22Rv1 (cell line): ENCODE measurements around the gene ANKH.
"Not testable (repeated sequence)": the region's sequence is repeated elsewhere in the genome, so short reads cannot be mapped to it uniquely, and the experiment has no call there.

Experiments used
- H3K27ac ChIP-seq: fragments of 450-650 bp; 2 replicates; pipeline ENCODE4 v1.5.1; 2017
- CTCF ChIP-seq: fragments of 450-650 bp; IDR thresholded peaks from 2 replicates; pipeline ENCODE4 v1.5.1; 2017; ENCODE audit warnings: mild to moderate bottlenecking
- ZFX ChIP-seq: fragments of 450-650 bp; IDR thresholded peaks from 2 replicates; pipeline ENCODE4 v1.6.1; 2017; ENCODE audit warnings: antibody characterized with exemption, borderline replicate concordance

The ANKH gene

DNA sequence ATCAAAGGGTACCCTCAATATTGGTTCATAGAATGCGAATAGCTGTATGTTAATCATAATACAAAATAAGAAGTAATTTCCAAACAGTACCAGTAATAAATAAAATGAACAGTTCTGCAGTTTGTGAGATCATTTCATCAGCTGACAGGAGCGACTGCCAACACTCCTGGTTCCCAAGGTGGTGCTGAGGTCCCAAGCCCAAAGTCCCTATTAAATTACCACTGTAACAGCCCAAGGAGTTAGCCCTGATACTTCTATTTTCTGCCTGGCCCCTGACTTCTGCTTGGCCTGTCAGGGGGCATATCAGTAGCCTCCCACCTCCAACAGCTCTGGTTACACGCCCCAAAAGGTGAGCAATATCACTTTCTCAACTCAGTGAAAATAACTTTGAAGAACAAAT is 47.1 kb downstream of the ANKH start:
- no peak overlapping the region for H3K27ac ChIP-seq
- TF ChIP-seq CTCF (no peak), ZFX (no peak)

- TF ChIP-seq ZFX (no peak), CTCF (no peak)
- no peak overlapping the region for H3K27ac ChIP-seq
These were observed 50.3 kb downstream of the ANKH start for GRCh38 chr5:14821100-14821845.

DNA sequence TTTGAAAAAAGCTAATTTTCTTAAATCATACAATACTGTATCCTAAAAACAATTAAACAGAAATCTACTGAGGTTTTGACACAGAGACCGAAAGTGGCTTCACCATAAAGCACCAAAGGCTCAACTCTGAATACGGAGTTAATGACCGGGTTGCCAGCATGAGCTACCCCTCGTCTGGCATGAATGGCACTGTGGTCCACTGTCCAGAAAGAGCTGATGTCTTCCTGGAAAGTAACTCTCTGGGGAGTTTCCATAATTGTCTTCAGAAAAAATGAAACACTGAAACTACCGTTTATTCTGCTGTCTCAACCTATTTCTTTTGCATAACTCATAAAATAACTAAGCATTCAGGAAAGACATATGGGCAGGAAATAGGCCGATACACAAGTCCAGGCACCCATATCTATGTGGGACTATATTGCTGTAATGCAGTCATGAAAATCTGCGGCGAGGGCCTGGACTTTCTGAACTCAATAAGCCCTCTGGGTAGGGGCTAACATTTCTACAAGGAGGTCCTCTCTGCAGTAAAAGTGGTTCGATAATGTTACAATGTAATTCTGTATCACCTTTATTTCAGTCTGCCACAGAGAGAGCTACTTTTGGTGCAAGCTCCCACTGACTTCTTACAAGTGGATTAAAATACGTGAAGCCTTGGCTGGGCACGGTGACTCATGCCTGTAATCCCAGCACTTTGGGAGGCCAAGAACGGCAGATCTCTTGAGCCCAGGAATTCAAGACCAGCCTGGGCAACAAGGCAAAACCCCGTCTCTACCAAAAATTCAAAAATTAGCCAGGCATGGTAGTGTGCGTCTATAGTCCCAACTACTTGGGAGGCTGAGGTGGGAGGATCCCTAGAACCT is 52.4 kb downstream of the ANKH start:
- TF ChIP-seq CTCF (no peak), ZFX (no peak)

DNA sequence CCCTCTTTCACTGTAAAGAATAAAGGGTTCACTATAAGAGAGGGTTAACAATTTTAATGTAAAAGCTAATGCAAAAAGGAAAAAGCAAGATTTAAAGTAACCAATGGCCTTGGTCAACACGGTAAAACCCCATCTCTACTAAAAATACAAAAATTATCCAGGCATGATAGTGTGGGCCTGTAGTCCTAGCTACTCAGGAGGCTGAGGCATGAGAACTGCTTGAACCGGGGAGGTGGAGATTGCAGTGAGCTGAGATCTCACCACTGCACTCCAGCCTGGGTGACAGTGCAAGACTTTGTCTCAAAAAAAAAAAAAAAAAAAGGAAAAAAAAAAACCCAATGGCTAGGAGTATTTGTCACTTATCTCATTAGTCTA is 53.8 kb downstream of the ANKH start:
- not testable (repeated sequence) for H3K27ac ChIP-seq

More for the DNA sequence above, 52.4 kb downstream of the ANKH start:
- no peak overlapping the region for H3K27ac ChIP-seq

DNA sequence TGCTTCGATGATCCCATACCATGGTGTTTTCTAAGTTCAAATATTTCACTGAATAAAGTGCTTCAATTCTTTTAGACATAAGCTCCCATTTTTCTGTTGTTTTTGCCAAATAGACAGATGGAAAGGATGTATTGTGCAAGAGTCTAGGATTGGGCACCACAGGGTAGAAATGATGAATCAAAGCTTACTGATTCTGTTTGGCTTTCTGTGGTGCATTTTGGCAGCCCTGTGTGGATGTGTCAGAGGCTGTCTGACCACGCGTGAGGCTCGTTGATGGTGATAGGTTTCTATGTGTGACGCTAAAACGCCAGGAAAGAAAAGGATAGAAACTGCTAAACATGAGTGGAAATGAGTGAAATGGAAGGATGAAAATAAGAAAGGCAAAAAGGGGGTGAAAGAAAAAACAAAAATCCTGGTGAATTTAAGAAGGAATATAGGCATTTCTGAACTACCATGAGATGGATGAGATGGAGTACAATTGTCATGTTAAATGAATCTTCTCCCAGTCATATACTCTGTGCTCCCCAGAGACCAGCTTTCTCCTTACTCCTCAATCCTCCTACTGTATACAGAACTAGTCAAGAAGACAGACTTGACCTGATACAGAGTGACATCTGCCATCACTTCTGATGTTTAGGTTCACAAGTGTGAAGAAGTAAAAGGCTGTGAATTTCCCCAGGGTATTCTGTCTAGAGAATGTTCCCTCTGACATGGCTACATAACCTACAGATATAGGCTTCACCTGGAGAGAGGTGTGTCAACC is 54.4 kb downstream of the ANKH start:
- H3K27ac ChIP-seq, result no peak overlapping the region
- no peak for TF ChIP-seq CTCF
- no peak for TF ChIP-seq ZFX

GRCh38 chr5:14816374-14816998 is 55.1 kb downstream of the ANKH start:
- TF ChIP-seq ZFX (no peak), CTCF (no peak)
- H3K27ac ChIP-seq, result no peak overlapping the region

DNA sequence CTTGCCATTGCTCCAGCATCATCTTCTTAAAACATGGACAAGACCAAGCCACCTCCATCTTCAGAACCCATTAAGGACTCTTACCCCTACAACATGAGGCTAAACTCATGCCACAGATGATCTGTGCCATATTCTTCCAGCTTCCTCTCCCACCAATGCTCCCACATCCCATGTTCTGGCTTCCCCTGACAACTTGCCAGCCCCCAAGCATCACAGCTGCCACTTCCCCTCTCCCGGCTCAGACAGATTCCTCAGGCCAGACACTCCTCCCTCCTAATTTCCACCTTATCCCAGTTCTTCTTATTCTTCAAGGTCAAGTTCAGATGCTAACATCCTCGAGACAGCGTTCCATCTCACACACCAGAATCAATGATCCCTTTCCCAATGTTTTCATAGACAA is 57.8 kb downstream of the ANKH start:
- H3K27ac ChIP-seq, result no peak overlapping the region
- TF ChIP-seq CTCF (no peak), ZFX (no peak)
